Psoas muscle (tissue), 8 donors: ENCODE data around the gene USP30. TPM values are rescaled to one million over a fixed set of nuclear protein-coding genes. Genes with fewer than 3 reads are reported as not detected.

ENCODE experiments used
- ATAC-seq, 4 donors: fragments of 200-7000 bp; cut with Tn5 transposase; one replicate each; pipeline ENCODE4 v1.9.1; 2020; ENCODE audit warnings: moderate library complexity in 3 of 4, mild to moderate bottlenecking in 2 of 4
- DNase-seq, 2 donors: peaks; one replicate each; pipeline ENCODE4 v3.0.0-alpha.2; 2020
- H3K27ac ChIP-seq: fragments of 200-600 bp; one replicate; pipeline ENCODE4 v1.8.0; 2022
- H3K27me3 ChIP-seq, 3 donors: fragments of 200-600 bp in 1 of 3; one replicate each; pipeline versions ENCODE4 v1.6.1 to v1.8.0; 2013 to 2022; ENCODE audit warnings: low read length in 2 of 3, mild to moderate bottlenecking in 2 of 3, moderate library complexity in 1 of 3; ENCODE audit not compliant: insufficient read depth in 3 of 3
- H3K36me3 ChIP-seq, 2 donors: fragments of 200-600 bp in 1 of 2; one replicate each; pipeline versions ENCODE4 v1.6.1 to v1.8.0; 2013 to 2022; ENCODE audit warnings: low read depth in 1 of 2, mild to moderate bottlenecking in 1 of 2, moderate library complexity in 1 of 2; ENCODE audit not compliant: insufficient read depth in 1 of 2
- H3K4me1 ChIP-seq: fragments of 200-600 bp; one replicate; pipeline ENCODE4 v1.8.0; 2022
- H3K4me3 ChIP-seq: fragments of 200-600 bp; one replicate; pipeline ENCODE4 v1.8.0; 2022; ENCODE audit warnings: mild to moderate bottlenecking
- H3K9me3 ChIP-seq: fragments of 200-600 bp; one replicate; pipeline ENCODE4 v1.8.0; 2022
- WGBS, 3 donors: extraction: QIAGEN DNeasy Blood & Tissue Kit; methylation state at CpG; one replicate each; pipeline versions ENCODE4 v1.1.6 to v1.1.7; 2013; 5-methylcytosine and 5-hydroxymethylcytosine counted together
- intact Hi-C, 2 donors: fragments of 100-400 bp; cut with DNase I; formaldehyde crosslinking; loops; one replicate each; pipeline versions ENCODE4 v1.11.0 to v1.14.2; 2022
- polyA plus RNA-seq, 3 donors: library from polyadenylated mRNA; stranded (reverse); fragments of 200-250 nt; gene quantifications; one replicate each; pipeline ENCODE4 v1.2.3, GENCODE V29; 2013
- total RNA-seq, 4 donors: library from RNA; stranded (reverse); fragmentation: NEBNext Ultra II Directional in 2 of 4; extraction: Animal tissue kit (Norgen Biotek cat#: 25700) in 2 of 4; gene quantifications; one replicate each; pipeline versions ENCODE4 v1.2.1 to v1.2.4, GENCODE V29; 2021 to 2023
- TF ChIP-seq, protein P1 (sequence below): fragments of 200-600 bp; IDR thresholded peaks from one replicate; pipeline ENCODE4 v1.8.0; 2022; ENCODE audit warnings: antibody characterized with exemption
- donor health status: healthy with polysubstance abuse.
- donor health status: DM: no; HTN: no; CAD: no; lungs with moderate emphysema.
- donor health status: Bipolar disorder and iron deficiency.
- donor health status: healthy.
- donor health status: DM: yes; HTN: yes; CAD: no.
- donor health status: DM: no; HTN: no; CAD: no.
- donor health status: DM: no; HTN: no; CAD: no.
- donor health status: DM: yes; HTN: yes; CAD: no.

The USP30 gene
- total and polyA plus RNA-seq, 7 donors = 4.7 to 14.6 (median 10.9) TPM

DNA sequence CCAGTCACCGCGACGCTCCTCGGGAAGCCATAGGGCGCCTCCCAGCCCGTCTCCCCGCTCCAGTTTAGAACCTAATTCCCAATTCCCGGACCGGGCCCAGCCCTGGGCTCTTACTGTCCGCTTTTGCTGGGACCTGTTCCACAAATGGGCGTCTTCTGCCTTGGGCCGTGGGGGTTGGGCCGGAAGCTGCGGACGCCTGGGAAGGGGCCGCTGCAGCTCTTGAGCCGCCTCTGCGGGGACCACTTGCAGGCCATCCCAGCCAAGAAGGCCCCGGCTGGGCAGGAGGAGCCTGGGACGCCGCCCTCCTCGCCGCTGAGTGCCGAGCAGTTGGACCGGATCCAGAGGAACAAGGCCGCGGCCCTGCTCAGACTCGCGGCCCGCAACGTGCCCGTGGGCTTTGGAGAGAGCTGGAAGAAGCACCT, 45.8 kb downstream of the USP30 start:
- peak overlapping the region; percentile 84 for H3K4me3 ChIP-seq
- no peaks in the 10 kb centered on the region for H3K27me3 ChIP-seq
- H3K4me1 ChIP-seq = peaks cover 16% of the 10 kb centered on the region
- DNase-seq (peak; percentile 74 to 85), ATAC-seq (peak; percentile 45 to 66 (median 52))
- 0 to 1% (median 0%) methylated on average over 29 to 32 of the region's 32 CpGs for WGBS, 3 donors
- intact Hi-C loops = loop anchor here (10.0 kb wide), 2 partner anchors 243 to 433 kb away; partner anchors contain the start of gene SSH1 (in 1 of the 2)
- H3K27ac ChIP-seq = peak overlapping the region; percentile 94
- H3K36me3 ChIP-seq = peaks cover 0 to 25% of the 10 kb centered on the region in 2 donors
- H3K9me3 ChIP-seq = no peaks in the 10 kb centered on the region
- TF ChIP-seq, protein P1, sequence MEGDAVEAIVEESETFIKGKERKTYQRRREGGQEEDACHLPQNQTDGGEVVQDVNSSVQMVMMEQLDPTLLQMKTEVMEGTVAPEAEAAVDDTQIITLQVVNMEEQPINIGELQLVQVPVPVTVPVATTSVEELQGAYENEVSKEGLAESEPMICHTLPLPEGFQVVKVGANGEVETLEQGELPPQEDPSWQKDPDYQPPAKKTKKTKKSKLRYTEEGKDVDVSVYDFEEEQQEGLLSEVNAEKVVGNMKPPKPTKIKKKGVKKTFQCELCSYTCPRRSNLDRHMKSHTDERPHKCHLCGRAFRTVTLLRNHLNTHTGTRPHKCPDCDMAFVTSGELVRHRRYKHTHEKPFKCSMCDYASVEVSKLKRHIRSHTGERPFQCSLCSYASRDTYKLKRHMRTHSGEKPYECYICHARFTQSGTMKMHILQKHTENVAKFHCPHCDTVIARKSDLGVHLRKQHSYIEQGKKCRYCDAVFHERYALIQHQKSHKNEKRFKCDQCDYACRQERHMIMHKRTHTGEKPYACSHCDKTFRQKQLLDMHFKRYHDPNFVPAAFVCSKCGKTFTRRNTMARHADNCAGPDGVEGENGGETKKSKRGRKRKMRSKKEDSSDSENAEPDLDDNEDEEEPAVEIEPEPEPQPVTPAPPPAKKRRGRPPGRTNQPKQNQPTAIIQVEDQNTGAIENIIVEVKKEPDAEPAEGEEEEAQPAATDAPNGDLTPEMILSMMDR = no peak

DNA sequence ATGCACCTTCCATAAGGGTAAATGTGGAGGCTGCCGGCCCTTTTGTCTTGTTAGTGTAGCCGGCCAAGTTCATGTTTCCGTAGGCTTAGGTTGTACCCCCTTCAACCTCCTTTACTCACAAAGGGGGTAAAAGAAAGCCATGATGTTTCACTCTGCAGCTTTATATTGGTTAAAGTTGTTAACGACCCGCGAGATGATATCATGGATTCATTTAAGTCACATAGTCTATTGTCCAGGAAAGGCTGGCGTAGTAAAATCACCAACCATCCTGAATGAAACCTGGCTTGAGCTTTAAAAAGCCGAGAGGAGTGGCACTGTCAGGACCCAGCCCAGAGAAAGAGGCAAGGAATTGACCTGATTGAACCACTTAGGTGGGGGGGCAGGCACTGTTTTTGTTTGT, 46.3 kb downstream of the USP30 start:
- TF ChIP-seq, protein P1 = no peak
- DNase-seq = no peak
- ATAC-seq = peak in 1 of 4 donors; percentile 15
- Histone ChIP-seq H3K27ac (peak overlapping the region; percentile 94), H3K4me1 (peaks cover 16% of the 10 kb centered on the region), H3K9me3 (no peaks in the 10 kb centered on the region), H3K4me3 (peak overlapping the region; percentile 84), H3K36me3 (peaks cover 0 to 29% of the 10 kb centered on the region in 2 donors), H3K27me3 (no peaks in the 10 kb centered on the region)
- intact Hi-C loops = loop anchor here (10.0 kb wide), 2 partner anchors 244 to 434 kb away; partner anchors contain the start of gene SSH1 (in 1 of the 2)
- 2 to 3% (median 3%) methylated on average over 8 of the region's 8 CpGs for WGBS, 3 donors

DNA sequence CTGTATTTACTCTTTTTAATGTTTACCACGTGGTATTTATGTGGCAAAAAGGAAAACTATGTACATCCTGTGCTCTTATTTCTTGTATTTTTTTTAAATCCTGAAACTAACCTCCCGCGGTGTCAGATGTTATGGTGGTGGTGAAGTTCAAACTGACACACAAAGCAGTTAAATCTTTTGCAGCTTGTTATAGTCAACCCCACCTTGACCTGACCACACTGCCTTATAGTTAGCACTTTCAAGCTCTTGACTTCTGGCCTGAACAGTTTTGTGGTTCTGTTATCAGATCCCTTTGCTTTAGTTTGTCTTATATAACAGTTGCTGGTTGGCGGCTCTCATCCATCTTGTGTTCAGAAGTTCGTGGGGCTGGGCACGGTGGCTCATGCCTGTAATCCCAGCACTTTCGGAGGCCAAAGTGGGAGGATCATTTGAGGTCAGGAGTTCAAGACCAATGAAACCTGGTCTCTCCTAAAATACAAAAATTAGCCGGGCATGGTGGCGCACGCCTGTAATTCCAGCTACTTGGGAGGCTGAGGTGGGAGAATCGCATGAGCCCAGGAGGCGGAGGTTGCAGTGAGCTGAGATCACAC, 47.1 kb downstream of the USP30 start:
- Histone ChIP-seq H3K9me3 (no peaks in the 10 kb centered on the region), H3K36me3 (peaks cover 0 to 38% of the 10 kb centered on the region in 2 donors), H3K4me3 (peak overlapping the region; percentile 84), H3K27ac (peak overlapping the region; percentile 94), H3K4me1 (peaks cover 16% of the 10 kb centered on the region), H3K27me3 (no peaks in the 10 kb centered on the region)
- TF ChIP-seq, protein P1 = no peak
- ATAC-seq (no peak), DNase-seq (no peak)
- 63 to 78% (median 68%) methylated on average over 12 of the region's 12 CpGs for WGBS, 3 donors
- intact Hi-C loops = loop anchor here (10.0 kb wide), 2 partner anchors 245 to 435 kb away; partner anchors contain the start of gene SSH1 (in 1 of the 2)

DNA sequence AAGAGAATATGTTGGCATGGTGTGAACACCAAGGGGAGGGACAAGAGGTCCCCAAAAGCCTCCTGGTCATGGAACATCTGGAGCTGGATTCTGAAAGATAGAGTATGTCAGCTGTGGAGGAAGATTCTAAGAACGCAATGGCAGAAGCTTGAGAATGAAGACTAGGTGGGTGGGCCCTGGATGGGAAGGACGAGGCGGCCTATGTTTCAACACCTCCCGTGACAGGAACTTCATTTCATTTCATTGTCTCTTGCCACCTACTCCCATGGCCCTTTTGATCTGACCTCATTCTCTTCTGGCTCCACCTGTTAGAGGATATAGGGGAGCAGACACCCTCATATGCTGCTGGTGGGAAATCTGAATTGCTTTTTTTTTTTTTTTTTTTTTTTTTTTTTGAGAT, 48.4 kb downstream of the USP30 start:
- Histone ChIP-seq H3K27ac (no peak overlapping the region), H3K27me3 (no peaks in the 10 kb centered on the region), H3K9me3 (no peaks in the 10 kb centered on the region), H3K4me1 (peaks cover 16% of the 10 kb centered on the region), H3K4me3 (no peak overlapping the region), H3K36me3 (peaks cover 0 to 50% of the 10 kb centered on the region in 2 donors)
- intact Hi-C loops = no loop called here
- no peak for ATAC-seq
- TF ChIP-seq, protein P1 = no peak
- WGBS, 3 donors = 87 to 98% (median 90%) methylated on average over 4 of the region's 4 CpGs
- no peak for DNase-seq
